ENCODE measurements around the gene EHD2.

DNA sequence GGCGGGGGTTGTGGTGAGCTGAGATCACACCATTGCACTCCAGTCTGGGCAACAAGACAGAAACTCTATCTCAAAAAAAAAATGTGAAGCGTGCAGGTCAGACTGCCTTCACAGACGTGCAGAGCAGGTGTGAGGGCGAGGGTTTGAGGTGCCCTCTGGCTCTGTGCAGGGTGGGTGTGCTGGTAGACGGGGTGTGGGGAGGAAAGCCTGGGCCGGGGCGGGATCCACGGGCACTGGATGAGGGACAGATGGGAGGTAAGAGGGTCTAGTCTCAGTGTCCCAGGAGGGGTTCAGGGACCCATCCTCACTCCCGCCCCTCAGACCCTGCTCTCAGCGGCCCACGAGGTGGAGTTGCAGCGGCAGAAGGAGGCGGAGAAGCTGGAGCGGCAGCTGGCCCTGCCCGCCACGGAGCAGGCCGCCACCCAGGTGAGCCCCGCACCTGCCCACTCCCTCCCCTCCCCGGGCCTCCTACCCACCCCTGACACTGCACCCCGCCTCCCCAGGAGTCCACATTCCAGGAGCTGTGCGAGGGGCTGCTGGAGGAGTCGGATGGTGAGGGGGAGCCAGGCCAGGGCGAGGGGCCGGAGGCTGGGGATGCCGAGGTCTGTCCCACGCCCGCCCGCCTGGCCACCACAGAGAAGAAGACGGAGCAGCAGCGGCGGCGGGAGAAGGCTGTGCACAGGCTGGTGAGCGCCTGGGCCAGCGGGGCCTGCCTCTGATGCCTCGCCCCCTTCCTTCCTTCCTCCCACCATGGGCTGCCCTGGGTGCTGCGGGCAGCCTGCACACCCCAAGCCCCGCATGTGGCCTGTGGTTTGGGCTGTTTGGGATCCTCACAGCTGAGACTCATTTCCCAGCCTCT is 41.2 kb downstream of the EHD2 start:
- TF ChIP-seq EZH2 (IDR thresholded peaks at IDR 0.05): no peak
- TF ChIP-seq, protein P1, sequence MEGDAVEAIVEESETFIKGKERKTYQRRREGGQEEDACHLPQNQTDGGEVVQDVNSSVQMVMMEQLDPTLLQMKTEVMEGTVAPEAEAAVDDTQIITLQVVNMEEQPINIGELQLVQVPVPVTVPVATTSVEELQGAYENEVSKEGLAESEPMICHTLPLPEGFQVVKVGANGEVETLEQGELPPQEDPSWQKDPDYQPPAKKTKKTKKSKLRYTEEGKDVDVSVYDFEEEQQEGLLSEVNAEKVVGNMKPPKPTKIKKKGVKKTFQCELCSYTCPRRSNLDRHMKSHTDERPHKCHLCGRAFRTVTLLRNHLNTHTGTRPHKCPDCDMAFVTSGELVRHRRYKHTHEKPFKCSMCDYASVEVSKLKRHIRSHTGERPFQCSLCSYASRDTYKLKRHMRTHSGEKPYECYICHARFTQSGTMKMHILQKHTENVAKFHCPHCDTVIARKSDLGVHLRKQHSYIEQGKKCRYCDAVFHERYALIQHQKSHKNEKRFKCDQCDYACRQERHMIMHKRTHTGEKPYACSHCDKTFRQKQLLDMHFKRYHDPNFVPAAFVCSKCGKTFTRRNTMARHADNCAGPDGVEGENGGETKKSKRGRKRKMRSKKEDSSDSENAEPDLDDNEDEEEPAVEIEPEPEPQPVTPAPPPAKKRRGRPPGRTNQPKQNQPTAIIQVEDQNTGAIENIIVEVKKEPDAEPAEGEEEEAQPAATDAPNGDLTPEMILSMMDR (IDR thresholded peaks at IDR 0.05 in 2 of 3, conservative IDR thresholded peaks at IDR 0.05 in 1 of 3; ENCODE audit: borderline replicate concordance in 1 of 3, insufficient read depth in 1 of 3, low read depth in 2 of 3, low read length in 2 of 3): no peak
- TF ChIP-seq FOSL1 (IDR thresholded peaks at IDR 0.05; ENCODE audit: low read depth): no peak
- TF ChIP-seq POLR2A (IDR thresholded peaks at IDR 0.05; ENCODE audit: borderline replicate concordance, extremely low read depth, insufficient read depth, insufficient read length): no peak
- TF ChIP-seq SRF (IDR thresholded peaks at IDR 0.05; ENCODE audit: low read depth): no peak
- no peak for TF ChIP-seq RAD21 (IDR thresholded peaks at IDR 0.05; ENCODE audit: low read depth)
- TF ChIP-seq JUND (IDR thresholded peaks at IDR 0.05): no peak
- TF ChIP-seq, protein P2, sequence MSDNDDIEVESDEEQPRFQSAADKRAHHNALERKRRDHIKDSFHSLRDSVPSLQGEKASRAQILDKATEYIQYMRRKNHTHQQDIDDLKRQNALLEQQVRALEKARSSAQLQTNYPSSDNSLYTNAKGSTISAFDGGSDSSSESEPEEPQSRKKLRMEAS (IDR thresholded peaks at IDR 0.05): no peak
- TF ChIP-seq YY1 (IDR thresholded peaks at IDR 0.05; ENCODE audit: extremely low read depth, insufficient replicate concordance, low read depth, low read length): no peak
- no peak for TF ChIP-seq EZH2phosphoT487 (IDR thresholded peaks at IDR 0.05; ENCODE audit: borderline replicate concordance)
- TF ChIP-seq, protein P3, sequence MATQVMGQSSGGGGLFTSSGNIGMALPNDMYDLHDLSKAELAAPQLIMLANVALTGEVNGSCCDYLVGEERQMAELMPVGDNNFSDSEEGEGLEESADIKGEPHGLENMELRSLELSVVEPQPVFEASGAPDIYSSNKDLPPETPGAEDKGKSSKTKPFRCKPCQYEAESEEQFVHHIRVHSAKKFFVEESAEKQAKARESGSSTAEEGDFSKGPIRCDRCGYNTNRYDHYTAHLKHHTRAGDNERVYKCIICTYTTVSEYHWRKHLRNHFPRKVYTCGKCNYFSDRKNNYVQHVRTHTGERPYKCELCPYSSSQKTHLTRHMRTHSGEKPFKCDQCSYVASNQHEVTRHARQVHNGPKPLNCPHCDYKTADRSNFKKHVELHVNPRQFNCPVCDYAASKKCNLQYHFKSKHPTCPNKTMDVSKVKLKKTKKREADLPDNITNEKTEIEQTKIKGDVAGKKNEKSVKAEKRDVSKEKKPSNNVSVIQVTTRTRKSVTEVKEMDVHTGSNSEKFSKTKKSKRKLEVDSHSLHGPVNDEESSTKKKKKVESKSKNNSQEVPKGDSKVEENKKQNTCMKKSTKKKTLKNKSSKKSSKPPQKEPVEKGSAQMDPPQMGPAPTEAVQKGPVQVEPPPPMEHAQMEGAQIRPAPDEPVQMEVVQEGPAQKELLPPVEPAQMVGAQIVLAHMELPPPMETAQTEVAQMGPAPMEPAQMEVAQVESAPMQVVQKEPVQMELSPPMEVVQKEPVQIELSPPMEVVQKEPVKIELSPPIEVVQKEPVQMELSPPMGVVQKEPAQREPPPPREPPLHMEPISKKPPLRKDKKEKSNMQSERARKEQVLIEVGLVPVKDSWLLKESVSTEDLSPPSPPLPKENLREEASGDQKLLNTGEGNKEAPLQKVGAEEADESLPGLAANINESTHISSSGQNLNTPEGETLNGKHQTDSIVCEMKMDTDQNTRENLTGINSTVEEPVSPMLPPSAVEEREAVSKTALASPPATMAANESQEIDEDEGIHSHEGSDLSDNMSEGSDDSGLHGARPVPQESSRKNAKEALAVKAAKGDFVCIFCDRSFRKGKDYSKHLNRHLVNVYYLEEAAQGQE (IDR thresholded peaks at IDR 0.05; ENCODE audit: low read depth): no peak
- no peak for TF ChIP-seq SIN3A (IDR thresholded peaks at IDR 0.05; ENCODE audit: low read depth)
- no peak for TF ChIP-seq ZFX (IDR thresholded peaks at IDR 0.05)
- TF ChIP-seq EGR1 (IDR thresholded peaks at IDR 0.05; ENCODE audit: low read depth): no peak

All from HCT116 (cell line).